OCI-LY3 (cell line): ENCODE measurements around the gene EIF3F.

Source experiments
- H2AFZ ChIP-seq: fragments of 200-600, 300-600 bp; shearing (Covaris generic); 2 replicates; pipeline ENCODE4 v1.6.0; 2014; ENCODE audit warnings: antibody characterized with exemption, low read depth, low read length
- H3K27ac ChIP-seq: fragments of 200-600, 300-600 bp; sonication (generic); 2 replicates; pipeline ENCODE4 v1.5.1; 2014; ENCODE audit warnings: mild to moderate bottlenecking, low read length, moderate library complexity, mixed read lengths
- H3K27me3 ChIP-seq: fragments of 200-600, 300-600 bp; sonication (generic); 2 replicates; pipeline ENCODE4 v1.6.1; 2014; ENCODE audit warnings: low read depth, low read length, mixed read lengths
- H3K36me3 ChIP-seq: fragments of 200-600, 300-600 bp; sonication (generic); replicated peaks from 2 replicates; pipeline ENCODE3; 2014; ENCODE audit warnings: low read depth, low read length, mixed read lengths
- H3K4me1 ChIP-seq: fragments of 300-600, 200-600 bp; sonication (generic); 2 replicates; pipeline ENCODE4 v1.6.1; 2014; ENCODE audit warnings: low read length, mixed read lengths
- H3K4me2 ChIP-seq: fragments of 200-600, 300-600 bp; sonication (generic); 2 replicates; pipeline ENCODE4 v1.6.1; 2014; ENCODE audit warnings: low read length, mixed read lengths
- H3K4me3 ChIP-seq: fragments of 300-600, 200-600 bp; sonication (generic); 2 replicates; pipeline ENCODE4 v1.5.1; 2014; ENCODE audit warnings: antibody characterized with exemption, mild to moderate bottlenecking, low read length, moderate library complexity
- H3K79me2 ChIP-seq: fragments of 300-600, 200-600 bp; shearing (Covaris generic); 2 replicates; pipeline ENCODE4 v1.6.1; 2014; ENCODE audit warnings: mild to moderate bottlenecking, low read length, mixed read lengths
- H3K9ac ChIP-seq: fragments of 300-600, 200-600 bp; shearing (Covaris generic); 2 replicates; pipeline ENCODE4 v1.6.0; 2014; ENCODE audit warnings: mild to moderate bottlenecking, low read length, moderate library complexity
- H3K9me3 ChIP-seq: fragments of 200-600, 300-600 bp; shearing (Covaris generic); 2 replicates; pipeline ENCODE4 v1.6.1; 2014; ENCODE audit warnings: low read length, mixed read lengths; ENCODE audit not compliant: insufficient read depth
- H4K20me1 ChIP-seq: fragments of 200-600, 300-600 bp; sonication (generic); 2 replicates; pipeline ENCODE4 v1.6.1; 2016; ENCODE audit warnings: low read length, mixed read lengths; ENCODE audit not compliant: insufficient read depth
- CTCF ChIP-seq: fragments of 200-600, 300-600 bp; sonication (generic); IDR thresholded peaks from 2 replicates; pipeline ENCODE4 v1.5.1; 2014; ENCODE audit warnings: antibody characterized with exemption, low read length, low read depth
- EZH2phosphoT487 ChIP-seq: fragments of 200-600 bp; shearing (Covaris generic); IDR thresholded peaks from 2 replicates; pipeline ENCODE4 v1.6.1; 2018; ENCODE audit warnings: antibody characterized with exemption, mixed run types, low read depth

EIF3F gene

GRCh38 chr11:8017894-8018483, 30.9 kb downstream of the EIF3F start:
- H3K27me3 ChIP-seq, result peaks cover 15% of the 10 kb centered on the region

GRCh38 chr11:8018484-8019313, 31.6 kb downstream of the EIF3F start:
- Histone ChIP-seq H3K9ac (no peak overlapping the region), H3K4me1 (no peaks in the 10 kb centered on the region), H3K4me2 (no peak overlapping the region), H3K9me3 (no peaks in the 10 kb centered on the region), H3K36me3 (no peaks in the 10 kb centered on the region), H3K27ac (no peak overlapping the region), H2AFZ (no peak overlapping the region), H3K27me3 (peaks cover 15% of the 10 kb centered on the region), H4K20me1 (no peaks in the 10 kb centered on the region), H3K4me3 (no peak overlapping the region), H3K79me2 (no peaks in the 10 kb centered on the region)
- TF ChIP-seq EZH2phosphoT487, result no peak
- no peak for TF ChIP-seq CTCF

More at GRCh38 chr11:8017894-8018483, 30.9 kb downstream of the EIF3F start:
- Histone ChIP-seq H3K9me3 (no peaks in the 10 kb centered on the region), H3K79me2 (no peaks in the 10 kb centered on the region), H3K4me3 (no peak overlapping the region), H3K9ac (no peak overlapping the region), H3K27ac (no peak overlapping the region), H4K20me1 (no peaks in the 10 kb centered on the region), H3K36me3 (no peaks in the 10 kb centered on the region), H3K4me1 (no peaks in the 10 kb centered on the region), H3K4me2 (no peak overlapping the region), H2AFZ (no peak overlapping the region)
- TF ChIP-seq CTCF, result no peak
- TF ChIP-seq EZH2phosphoT487, result no peak

- H3K9ac ChIP-seq, result no peak overlapping the region
- peaks cover 15% of the 10 kb centered on the region for H3K27me3 ChIP-seq
- H3K4me3 ChIP-seq, result no peak overlapping the region
- no peak overlapping the region for H3K4me2 ChIP-seq
- no peak overlapping the region for H2AFZ ChIP-seq
- no peaks in the 10 kb centered on the region for H4K20me1 ChIP-seq
- TF ChIP-seq EZH2phosphoT487 (no peak), CTCF (no peak)
- H3K27ac ChIP-seq, result no peak overlapping the region
- no peaks in the 10 kb centered on the region for H3K36me3 ChIP-seq
- no peaks in the 10 kb centered on the region for H3K9me3 ChIP-seq
- H3K4me1 ChIP-seq, result no peaks in the 10 kb centered on the region
- no peaks in the 10 kb centered on the region for H3K79me2 ChIP-seq
These were observed 32.4 kb downstream of the EIF3F start for GRCh38 chr11:8019314-8020243.

- peaks cover 15% of the 10 kb centered on the region for H3K27me3 ChIP-seq
- H3K9me3 ChIP-seq, result no peaks in the 10 kb centered on the region
- no peaks in the 10 kb centered on the region for H3K36me3 ChIP-seq
- H4K20me1 ChIP-seq, result no peaks in the 10 kb centered on the region
- H3K79me2 ChIP-seq, result no peaks in the 10 kb centered on the region
- H3K4me3 ChIP-seq, result no peak overlapping the region
- no peaks in the 10 kb centered on the region for H3K4me1 ChIP-seq
- H3K9ac ChIP-seq, result no peak overlapping the region
- TF ChIP-seq EZH2phosphoT487 (no peak), CTCF (no peak)
- no peak overlapping the region for H3K4me2 ChIP-seq
- H3K27ac ChIP-seq, result no peak overlapping the region
- H2AFZ ChIP-seq, result no peak overlapping the region
These were observed 33.1 kb downstream of the EIF3F start for GRCh38 chr11:8020244-8020597.
